WTC11 (cell line): ENCODE data around the gene ZNF286A. TPM values are rescaled to one million over a fixed set of nuclear protein-coding genes. Genes with fewer than 3 reads are reported as not detected.

ENCODE experiments used
- ATAC-seq: fragments of 200-7000 bp; cut with Tn5 transposase; 2 replicates; pipeline ENCODE4 v1.10.0; 2021; ENCODE audit warnings: mild to moderate bottlenecking, moderate library complexity
- CTCF ChIA-PET: fragments of 300-600 bp; sonication (Branson Sonifier 250); formaldehyde crosslinking; loops from one replicate; lab custom pipeline; 2021; ENCODE audit warnings: antibody characterized with exemption; lab: Charles Lee
- POLR2A ChIA-PET: fragments of 350-600 bp; sonication (Branson Sonifier 250); formaldehyde crosslinking; loops from one replicate; lab custom pipeline; 2021; ENCODE audit warnings: antibody characterized with exemption; lab: Charles Lee
- DNase-seq: peaks from one replicate; pipeline ENCODE4 v3.0.0; 2021; ENCODE audit warnings: low spot score
- H3K27ac Mint-ChIP-seq: 2 replicates; pipeline ENCODE4 v1.8.0; 2021; ENCODE audit warnings: mixed read lengths
- H3K27me3 Mint-ChIP-seq: 2 replicates; pipeline ENCODE4 v1.8.0; 2021; ENCODE audit warnings: low read depth, mild to moderate bottlenecking, moderate library complexity, mixed read lengths
- H3K36me3 Mint-ChIP-seq: 2 replicates; pipeline ENCODE4 v1.8.0; 2021; ENCODE audit warnings: mixed read lengths
- H3K4me1 Mint-ChIP-seq: 2 replicates; pipeline ENCODE4 v1.8.0; 2022; ENCODE audit warnings: mixed read lengths
- H3K4me3 Mint-ChIP-seq: 2 replicates; pipeline ENCODE4 v1.8.0; 2021; ENCODE audit warnings: mild to moderate bottlenecking, moderate library complexity, mixed read lengths
- H3K9me3 Mint-ChIP-seq: 2 replicates; pipeline ENCODE4 v1.8.0; 2021; ENCODE audit warnings: mixed read lengths
- AFF4 ChIP-seq: sonication (generic); formaldehyde crosslinking; IDR thresholded peaks from 2 replicates; pipeline ENCODE4 v1.8.1; 2023; ENCODE audit warnings: mild to moderate bottlenecking, missing genetic modification reagents, borderline replicate concordance
- ARID4B ChIP-seq: sonication (generic); formaldehyde crosslinking; IDR thresholded peaks from 2 replicates; pipeline ENCODE4 v1.8.0; 2023; ENCODE audit warnings: missing genetic modification reagents, mild to moderate bottlenecking, borderline replicate concordance
- CBFB ChIP-seq: sonication (generic); formaldehyde crosslinking; IDR thresholded peaks from 2 replicates; pipeline ENCODE4 v1.8.1; 2022; ENCODE audit warnings: mild to moderate bottlenecking, low read depth, missing genetic modification reagents
- CREM ChIP-seq: sonication (generic); formaldehyde crosslinking; IDR thresholded peaks from 2 replicates; pipeline ENCODE4 v1.8.1; 2022; ENCODE audit warnings: mild to moderate bottlenecking, missing genetic modification reagents, moderate library complexity
- ELF4 ChIP-seq: sonication (generic); formaldehyde crosslinking; IDR thresholded peaks from 2 replicates; pipeline ENCODE4 v1.8.1; 2022; ENCODE audit warnings: low read depth, mild to moderate bottlenecking, moderate library complexity, missing genetic modification reagents
- EMX1 ChIP-seq: fragments of 250-450 bp; sonication (Bioruptor Pico); IDR thresholded peaks from 2 replicates; pipeline ENCODE4 v1.8.0; 2021; ENCODE audit warnings: mild to moderate bottlenecking
- ESRRA ChIP-seq: sonication (generic); formaldehyde crosslinking; IDR thresholded peaks from 2 replicates; pipeline ENCODE4 v1.8.1; 2022; ENCODE audit warnings: mild to moderate bottlenecking, missing genetic modification reagents, borderline replicate concordance
- HMGXB4 ChIP-seq: sonication (generic); formaldehyde crosslinking; IDR thresholded peaks from 2 replicates; pipeline ENCODE4 v1.8.1; 2023; ENCODE audit warnings: mild to moderate bottlenecking, moderate library complexity, missing genetic modification reagents
- IRF2 ChIP-seq: sonication (generic); formaldehyde crosslinking; IDR thresholded peaks from 2 replicates; pipeline ENCODE4 v1.8.0; 2022; ENCODE audit warnings: low read depth, missing genetic modification reagents, borderline replicate concordance
- PREB ChIP-seq: sonication (generic); formaldehyde crosslinking; IDR thresholded peaks from 2 replicates; pipeline ENCODE4 v1.8.1; 2022; ENCODE audit warnings: mild to moderate bottlenecking, missing genetic modification reagents, moderate library complexity, borderline replicate concordance
- STAT6 ChIP-seq: sonication (generic); formaldehyde crosslinking; conservative IDR thresholded peaks from 2 replicates; pipeline ENCODE4 v1.8.1; 2023; ENCODE audit warnings: mild to moderate bottlenecking, low read depth, missing genetic modification reagents, moderate library complexity
- ZNF281 ChIP-seq: sonication (generic); formaldehyde crosslinking; IDR thresholded peaks from 2 replicates; pipeline ENCODE4 v1.8.0; 2023; ENCODE audit warnings: mild to moderate bottlenecking, missing genetic modification reagents
- ZNF416 ChIP-seq: fragments of 250-450 bp; sonication (Bioruptor Pico); IDR thresholded peaks from 2 replicates; pipeline ENCODE4 v1.9.0; 2021; ENCODE audit warnings: mild to moderate bottlenecking, inconsistent platforms
- total RNA-seq: library from RNA; stranded (reverse); gene quantifications from 3 replicates; pipeline ENCODE4 v1.2.3, GENCODE V29; 2021

ZNF286A gene
- total RNA-seq, 1 experiment from 2014 or later: 83.6 TPM

- no peak overlapping the region for H3K4me3 Mint-ChIP-seq
- no peaks in the 10 kb centered on the region for H3K27me3 Mint-ChIP-seq
- CTCF ChIA-PET: no interaction called here
- TF ChIP-seq CBFB (CRISPR knock-in tag) (no peak), PREB (CRISPR knock-in tag) (no peak)
- H3K4me1 Mint-ChIP-seq: peaks cover 11% of the 10 kb centered on the region
- peaks cover 25% of the 10 kb centered on the region for H3K36me3 Mint-ChIP-seq
- DNase-seq (no peak), ATAC-seq (no peak)
- no peak overlapping the region for H3K27ac Mint-ChIP-seq
- POLR2A ChIA-PET: no interaction called here
- no peaks in the 10 kb centered on the region for H3K9me3 Mint-ChIP-seq
These were observed 36.9 kb upstream of the ZNF286A start for GRCh38 chr17:15662681-15663080.

GRCh38 chr17:15663176-15663575 lies 36.4 kb upstream of the ZNF286A start:
- H3K27me3 Mint-ChIP-seq: no peaks in the 10 kb centered on the region
- DNase-seq (no peak), ATAC-seq (no peak)
- no peaks in the 10 kb centered on the region for H3K9me3 Mint-ChIP-seq
- ChIA-PET CTCF (no interaction called here), POLR2A (no interaction called here)
- H3K27ac Mint-ChIP-seq: no peak overlapping the region
- no peak for TF ChIP-seq ELF4 (CRISPR knock-in tag)
- TF ChIP-seq STAT6 (CRISPR knock-in tag): no peak
- H3K4me3 Mint-ChIP-seq: no peak overlapping the region
- H3K36me3 Mint-ChIP-seq: peaks cover 25% of the 10 kb centered on the region
- peaks cover 11% of the 10 kb centered on the region for H3K4me1 Mint-ChIP-seq

GRCh38 chr17:15663691-15664090 lies 35.9 kb upstream of the ZNF286A start:
- no peak for ATAC-seq
- CTCF ChIA-PET: no interaction called here
- TF ChIP-seq AFF4 (CRISPR knock-in tag): no peak
- TF ChIP-seq HMGXB4 (CRISPR knock-in tag): no peak
- no peak for TF ChIP-seq IRF2 (CRISPR knock-in tag)
- no peak for TF ChIP-seq CREM (CRISPR knock-in tag)
- no peak for TF ChIP-seq ZNF281
- TF ChIP-seq EMX1: no peak
- no peak for TF ChIP-seq ZNF416 (CRISPR knock-in tag)
- no peak for TF ChIP-seq ESRRA
- TF ChIP-seq ARID4B (CRISPR knock-in tag): no peak

More at GRCh38 chr17:15663691-15664090, 35.9 kb upstream of the ZNF286A start:
- Mint-ChIP-seq H3K27ac (no peak overlapping the region), H3K27me3 (no peaks in the 10 kb centered on the region), H3K4me3 (no peak overlapping the region), H3K9me3 (no peaks in the 10 kb centered on the region), H3K4me1 (peaks cover 14% of the 10 kb centered on the region), H3K36me3 (peaks cover 22% of the 10 kb centered on the region)
- POLR2A ChIA-PET: no interaction called here
- no peak for DNase-seq
